Activated B cell treated with CpG ODN at 0.5 μM for 24 hours (primary cell): ENCODE measurements around the gene HBA1. TPM values are rescaled to one million over a fixed set of nuclear protein-coding genes. Genes with fewer than 3 reads are reported as not detected.

Experiments used
- ATAC-seq: fragments of 200-7000 bp; cut with Tn5 transposase; one replicate; pipeline ENCODE4 v1.10.0; 2021; ENCODE audit warnings: low read depth, mild to moderate bottlenecking, moderate library complexity
- CTCF ChIA-PET: fragments of 350-600 bp; sonication (Branson Sonifier 250); formaldehyde crosslinking; loops from one replicate; lab custom pipeline; 2021; ENCODE audit warnings: antibody characterized with exemption; lab: Charles Lee
- POLR2A ChIA-PET: fragments of 350-600 bp; sonication (Branson Sonifier 250); formaldehyde crosslinking; loops from one replicate; lab custom pipeline; 2021; ENCODE audit warnings: antibody characterized with exemption; lab: Charles Lee
- DNase-seq: peaks from one replicate; pipeline ENCODE4 v3.0.0; 2022
- H3K27ac Mint-ChIP-seq: one replicate; pipeline ENCODE4 v1.8.0; 2020; ENCODE audit warnings: mixed read lengths
- H3K27me3 Mint-ChIP-seq: one replicate; pipeline ENCODE4 v1.8.0; 2021; ENCODE audit warnings: mixed read lengths
- H3K36me3 Mint-ChIP-seq: one replicate; pipeline ENCODE4 v1.8.0; 2021; ENCODE audit warnings: low read depth, mixed read lengths
- H3K4me1 Mint-ChIP-seq: one replicate; pipeline ENCODE4 v1.8.0; 2021; ENCODE audit warnings: mixed read lengths
- H3K4me3 Mint-ChIP-seq: one replicate; pipeline ENCODE4 v1.8.0; 2020; ENCODE audit warnings: mild to moderate bottlenecking, mixed read lengths
- H3K9me3 Mint-ChIP-seq: one replicate; pipeline ENCODE4 v1.8.0; 2020; ENCODE audit warnings: mixed read lengths
- CTCF ChIP-seq: fragments of 200-600 bp; IDR thresholded peaks from one replicate; pipeline ENCODE4 v1.8.0; 2022; ENCODE audit warnings: antibody characterized with exemption, mild to moderate bottlenecking
- intact Hi-C: fragments of 100-400 bp; cut with micrococcal nuclease; formaldehyde crosslinking; loops from one replicate; pipeline ENCODE4 v1.15.1; 2024
- total RNA-seq: library from RNA; stranded (reverse); gene quantifications from 2 replicates; pipeline ENCODE4 v1.2.3, GENCODE V29; 2022

HBA1 gene
- total RNA-seq, 1 donor from 2014 or later = 109 TPM

- Mint-ChIP-seq H3K27ac (no peak overlapping the region), H3K4me3 (no peak overlapping the region), H3K4me1 (peaks cover 14% of the 10 kb centered on the region), H3K27me3 (peaks cover 29% of the 10 kb centered on the region), H3K36me3 (no peaks in the 10 kb centered on the region), H3K9me3 (no peaks in the 10 kb centered on the region)
- intact Hi-C loops = no loop called here
- TF ChIP-seq CTCF = no peak
- ATAC-seq (no peak), DNase-seq (no peak)
- CTCF ChIA-PET = no interaction called here
- POLR2A ChIA-PET = no interaction called here
Measured at GRCh38 chr16:177394-177822, 928 bp downstream of the HBA1 start.

DNA sequence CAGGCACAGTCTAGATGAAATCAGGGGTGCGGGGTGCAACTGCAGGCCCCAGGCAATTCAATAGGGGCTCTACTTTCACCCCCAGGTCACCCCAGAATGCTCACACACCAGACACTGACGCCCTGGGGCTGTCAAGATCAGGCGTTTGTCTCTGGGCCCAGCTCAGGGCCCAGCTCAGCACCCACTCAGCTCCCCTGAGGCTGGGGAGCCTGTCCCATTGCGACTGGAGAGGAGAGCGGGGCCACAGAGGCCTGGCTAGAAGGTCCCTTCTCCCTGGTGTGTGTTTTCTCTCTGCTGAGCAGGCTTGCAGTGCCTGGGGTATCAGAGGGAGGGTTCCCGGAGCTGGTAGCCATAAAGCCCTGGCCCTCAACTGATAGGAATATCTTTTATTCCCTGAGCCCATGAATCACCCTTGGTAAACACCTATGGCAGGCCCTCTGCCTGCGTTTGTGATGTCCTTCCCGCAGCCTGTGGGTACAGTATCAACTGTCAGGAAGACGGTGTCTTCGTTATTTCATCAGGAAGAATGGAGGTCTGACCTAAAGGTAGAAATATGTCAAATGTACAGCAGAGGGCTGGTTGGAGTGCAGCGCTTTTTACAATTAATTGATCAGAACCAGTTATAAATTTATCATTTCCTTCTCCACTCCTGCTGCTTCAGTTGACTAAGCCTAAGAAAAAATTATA, 1.6 kb downstream of the HBA1 start:
- ATAC-seq (no peak), DNase-seq (no peak)
- Mint-ChIP-seq H3K27me3 (peaks cover 29% of the 10 kb centered on the region), H3K4me3 (no peak overlapping the region), H3K4me1 (peaks cover 14% of the 10 kb centered on the region), H3K9me3 (no peaks in the 10 kb centered on the region), H3K36me3 (no peaks in the 10 kb centered on the region), H3K27ac (no peak overlapping the region)
- CTCF ChIA-PET = no interaction called here
- POLR2A ChIA-PET = no interaction called here
- TF ChIP-seq CTCF = no peak
- intact Hi-C loops = no loop called here

DNA sequence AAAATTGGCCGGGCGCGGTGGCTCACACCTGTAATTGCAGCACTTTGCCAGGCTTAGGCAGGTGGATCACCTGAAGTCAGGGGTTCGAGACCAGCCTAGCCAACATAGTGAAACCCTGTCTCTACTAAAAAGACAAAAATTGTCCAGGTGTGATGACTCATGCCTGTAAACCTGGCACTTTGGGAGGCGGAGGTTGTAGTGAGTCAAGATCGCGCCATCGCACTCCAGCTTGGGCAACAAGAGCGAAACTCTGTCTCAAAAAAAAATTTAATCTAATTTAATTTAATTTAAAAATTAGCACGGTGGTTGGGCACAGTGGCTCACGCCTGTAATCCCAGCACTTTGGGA, 2.2 kb downstream of the HBA1 start:
- Mint-ChIP-seq H3K36me3 (no peaks in the 10 kb centered on the region), H3K4me3 (no peak overlapping the region), H3K27me3 (peaks cover 26% of the 10 kb centered on the region), H3K9me3 (no peaks in the 10 kb centered on the region), H3K27ac (no peak overlapping the region), H3K4me1 (peaks cover 11% of the 10 kb centered on the region)
- ATAC-seq (no peak), DNase-seq (no peak)
- intact Hi-C loops = no loop called here
- ChIA-PET CTCF (no interaction called here), POLR2A (no interaction called here)
- no peak for TF ChIP-seq CTCF

- ATAC-seq (no peak), DNase-seq (no peak)
- intact Hi-C loops = no loop called here
- CTCF ChIA-PET = interaction anchor here (1.1 kb wide), 1 partner anchor 75 kb away, joined by 3 read pairs; no protein-coding TSS in a partner anchor
- H3K9me3 Mint-ChIP-seq = no peaks in the 10 kb centered on the region
- H3K27me3 Mint-ChIP-seq = peaks cover 22% of the 10 kb centered on the region
- H3K36me3 Mint-ChIP-seq = no peaks in the 10 kb centered on the region
- no peak overlapping the region for H3K4me3 Mint-ChIP-seq
- no peak overlapping the region for H3K27ac Mint-ChIP-seq
- TF ChIP-seq CTCF = no peak
- POLR2A ChIA-PET = no interaction called here
- peaks cover 10% of the 10 kb centered on the region for H3K4me1 Mint-ChIP-seq
Measured at GRCh38 chr16:179211-180092, 3.0 kb downstream of the HBA1 start.

DNA sequence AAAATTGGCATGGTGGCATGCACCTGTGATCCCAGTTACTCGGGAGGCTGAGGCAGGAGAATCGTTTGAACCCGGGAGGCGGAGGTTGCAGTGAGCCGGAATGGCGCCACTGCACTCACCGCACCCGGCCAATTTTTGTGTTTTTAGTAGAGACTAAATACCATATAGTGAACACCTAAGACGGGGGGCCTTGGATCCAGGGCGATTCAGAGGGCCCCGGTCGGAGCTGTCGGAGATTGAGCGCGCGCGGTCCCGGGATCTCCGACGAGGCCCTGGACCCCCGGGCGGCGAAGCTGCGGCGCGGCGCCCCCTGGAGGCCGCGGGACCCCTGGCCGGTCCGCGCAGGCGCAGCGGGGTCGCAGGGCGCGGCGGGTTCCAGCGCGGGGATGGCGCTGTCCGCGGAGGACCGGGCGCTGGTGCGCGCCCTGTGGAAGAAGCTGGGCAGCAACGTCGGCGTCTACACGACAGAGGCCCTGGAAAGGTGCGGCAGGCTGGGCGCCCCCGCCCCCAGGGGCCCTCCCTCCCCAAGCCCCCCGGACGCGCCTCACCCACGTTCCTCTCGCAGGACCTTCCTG, 3.7 kb downstream of the HBA1 start, which contains the start of gene HBQ1:
HBQ1 (plus strand) TSS at position 359 of the 575 bp plus-strand sequence; CDS start at position 387, 28 bp downstream.
- ChIA-PET CTCF (interaction anchor here (1.1 kb wide), 1 partner anchor 76 kb away, joined by 3 read pairs; no protein-coding TSS in a partner anchor), POLR2A (interaction anchor here (1.6 kb wide), 1 partner anchor 48 kb away, joined by 4 read pairs; no protein-coding TSS in a partner anchor)
- H3K27ac Mint-ChIP-seq = no peak within 1 kb of the TSS
- H3K4me1 Mint-ChIP-seq = peaks cover 10% of the 10 kb centered on the region
- TF ChIP-seq CTCF = no peak
- H3K27me3 Mint-ChIP-seq = peaks cover 16% of the 10 kb centered on the region
- no peaks in the 10 kb centered on the region for H3K9me3 Mint-ChIP-seq
- intact Hi-C loops = no loop called here
- peak within 1 kb of the TSS; percentile 28 for H3K4me3 Mint-ChIP-seq
- ATAC-seq = no peak
- DNase-seq = peak; percentile 45
- peaks cover 2% of the 10 kb centered on the region for H3K36me3 Mint-ChIP-seq
